Measurements from ENCODE around the gene SPOCK2.

The SPOCK2 gene

GRCh38 chr10:72073708-72074573 lies 14.4 kb downstream of the SPOCK2 start:
- DNase-seq (ENCODE audit: low read depth, low spot score) = no peak

- no peak for DNase-seq (ENCODE audit: low read depth, low spot score)
These were observed 15.7 kb downstream of the SPOCK2 start for GRCh38 chr10:72072639-72073038.

GRCh38 chr10:72072046-72072445 lies 16.3 kb downstream of the SPOCK2 start:
- no peak for DNase-seq (ENCODE audit: low read depth, low spot score)

GRCh38 chr10:72069751-72070526 lies 18.4 kb downstream of the SPOCK2 start:
- DNase-seq (ENCODE audit: low read depth, low spot score) = no peak

GRCh38 chr10:72068901-72069446 lies 19.4 kb downstream of the SPOCK2 start:
- DNase-seq (ENCODE audit: low read depth, low spot score) = no peak

GRCh38 chr10:72068126-72068765 lies 20.1 kb downstream of the SPOCK2 start:
- no peak for DNase-seq (ENCODE audit: low read depth, low spot score)

GRCh38 chr10:72067463-72068125 lies 20.8 kb downstream of the SPOCK2 start:
- DNase-seq (ENCODE audit: low read depth, low spot score) = no peak

- no peak for DNase-seq (ENCODE audit: low read depth, low spot score)
These were observed 21.8 kb downstream of the SPOCK2 start for GRCh38 chr10:72066318-72067284.

GRCh38 chr10:72065439-72066025 lies 22.8 kb downstream of the SPOCK2 start:
- no peak for DNase-seq (ENCODE audit: low read depth, low spot score)

GRCh38 chr10:72063703-72064391 lies 24.5 kb downstream of the SPOCK2 start:
- no peak for DNase-seq (ENCODE audit: low read depth, low spot score)

GRCh38 chr10:72062832-72063702 lies 25.3 kb downstream of the SPOCK2 start:
- no peak for DNase-seq (ENCODE audit: low read depth, low spot score)

GRCh38 chr10:72062382-72062781 lies 26.0 kb downstream of the SPOCK2 start:
- no peak for DNase-seq (ENCODE audit: low read depth, low spot score)

- no peak for DNase-seq (ENCODE audit: low read depth, low spot score)
These were observed 26.4 kb downstream of the SPOCK2 start for GRCh38 chr10:72061930-72062329.

GRCh38 chr10:72061491-72061890 lies 26.9 kb downstream of the SPOCK2 start:
- DNase-seq (ENCODE audit: low read depth, low spot score) = no peak

GRCh38 chr10:72059843-72060822 lies 28.2 kb downstream of the SPOCK2 start:
- DNase-seq (ENCODE audit: low read depth, low spot score) = no peak

- DNase-seq (ENCODE audit: low read depth, low spot score) = no peak
These were observed 29.1 kb downstream of the SPOCK2 start for GRCh38 chr10:72058989-72059842.

Measured in activated CD4-positive, CD25-positive, alpha-beta regulatory T cell treated with anti-CD3 and anti-CD28 coated beads, Interleukin-2, amount 50 U/mL, for 16 hours (primary cell).